Measurements from ENCODE around the gene CDC20.

Gene CDC20

GRCh38 chr1:43358746-43359693, at the start of gene CDC20:
CDC20 (plus strand) TSS chr1:43358981; CDS start chr1:43359216, 235 bp downstream.
- Histone ChIP-seq H3K27me3 (ENCODE audit: low read depth, low read length) (no peaks in the 10 kb centered on the region), H3K9ac (ENCODE audit: low read length) (peak within 1 kb of the TSS; percentile 96), H2AFZ (ENCODE audit: low read depth, low read length) (peak within 1 kb of the TSS; percentile 84), H3K36me3 (replicated peaks; ENCODE audit: low read depth, low read length) (peaks cover 24% of the 10 kb centered on the region), H3K27ac (ENCODE audit: low read length) (peak within 1 kb of the TSS; percentile 68), H4K20me1 (ENCODE audit: insufficient read depth, low read length) (no peaks in the 10 kb centered on the region), H3K4me3 (ENCODE audit: low read length) (peak within 1 kb of the TSS; percentile 89), H3K79me2 (ENCODE audit: low read length) (peaks cover 33% of the 10 kb centered on the region), H3K4me1 (ENCODE audit: low read length) (peaks cover 16% of the 10 kb centered on the region), H3K9me3 (ENCODE audit: insufficient read depth, low read length) (no peaks in the 10 kb centered on the region), H3K4me2 (ENCODE audit: low read length) (peak within 1 kb of the TSS; percentile 97)
- TF ChIP-seq CTCF (IDR thresholded peaks at IDR 0.05; ENCODE audit: low read depth, low read length): no peak
- no peak for TF ChIP-seq EZH2phosphoT487 (IDR thresholded peaks at IDR 0.05; ENCODE audit: low read depth)

- no peak overlapping the region for H3K4me2 ChIP-seq (ENCODE audit: low read length)
- H3K9me3 ChIP-seq (ENCODE audit: insufficient read depth, low read length): no peaks in the 10 kb centered on the region
- no peak overlapping the region for H3K9ac ChIP-seq (ENCODE audit: low read length)
- H3K36me3 ChIP-seq (replicated peaks; ENCODE audit: low read depth, low read length): no peaks in the 10 kb centered on the region
- H4K20me1 ChIP-seq (ENCODE audit: insufficient read depth, low read length): no peaks in the 10 kb centered on the region
- TF ChIP-seq EZH2phosphoT487 (IDR thresholded peaks at IDR 0.05; ENCODE audit: low read depth): no peak
- TF ChIP-seq CTCF (IDR thresholded peaks at IDR 0.05; ENCODE audit: low read depth, low read length): no peak
- H3K27ac ChIP-seq (ENCODE audit: low read length): no peak overlapping the region
- H2AFZ ChIP-seq (ENCODE audit: low read depth, low read length): no peak overlapping the region
- H3K79me2 ChIP-seq (ENCODE audit: low read length): no peaks in the 10 kb centered on the region
- H3K4me1 ChIP-seq (ENCODE audit: low read length): no peaks in the 10 kb centered on the region
- no peak overlapping the region for H3K4me3 ChIP-seq (ENCODE audit: low read length)
- peaks cover 6% of the 10 kb centered on the region; the same call in 1 of the 2 replicates for H3K27me3 ChIP-seq (ENCODE audit: low read depth, low read length)
Measured at GRCh38 chr1:43309405-43310025, 49.3 kb upstream of the CDC20 start.

- Histone ChIP-seq H3K9me3 (ENCODE audit: insufficient read depth, low read length) (no peaks in the 10 kb centered on the region), H2AFZ (ENCODE audit: low read depth, low read length) (no peak overlapping the region), H3K27ac (ENCODE audit: low read length) (no peak overlapping the region), H3K79me2 (ENCODE audit: low read length) (no peaks in the 10 kb centered on the region), H3K4me2 (ENCODE audit: low read length) (no peak overlapping the region), H3K36me3 (replicated peaks; ENCODE audit: low read depth, low read length) (no peaks in the 10 kb centered on the region), H3K4me3 (ENCODE audit: low read length) (no peak overlapping the region), H3K9ac (ENCODE audit: low read length) (no peak overlapping the region), H4K20me1 (ENCODE audit: insufficient read depth, low read length) (no peaks in the 10 kb centered on the region), H3K4me1 (ENCODE audit: low read length) (no peaks in the 10 kb centered on the region), H3K27me3 (ENCODE audit: low read depth, low read length) (no peaks in the 10 kb centered on the region)
- TF ChIP-seq EZH2phosphoT487 (IDR thresholded peaks at IDR 0.05; ENCODE audit: low read depth) (no peak), CTCF (IDR thresholded peaks at IDR 0.05; ENCODE audit: low read depth, low read length) (no peak)
Measured at GRCh38 chr1:43311521-43311920, 47.3 kb upstream of the CDC20 start.

- H3K36me3 ChIP-seq (replicated peaks; ENCODE audit: low read depth, low read length): no peaks in the 10 kb centered on the region
- no peaks in the 10 kb centered on the region for H3K4me1 ChIP-seq (ENCODE audit: low read length)
- no peak overlapping the region for H3K4me2 ChIP-seq (ENCODE audit: low read length)
- H4K20me1 ChIP-seq (ENCODE audit: insufficient read depth, low read length): no peaks in the 10 kb centered on the region
- H3K9ac ChIP-seq (ENCODE audit: low read length): no peak overlapping the region
- H2AFZ ChIP-seq (ENCODE audit: low read depth, low read length): no peak overlapping the region
- no peaks in the 10 kb centered on the region for H3K27me3 ChIP-seq (ENCODE audit: low read depth, low read length)
- H3K27ac ChIP-seq (ENCODE audit: low read length): no peak overlapping the region
- no peaks in the 10 kb centered on the region for H3K79me2 ChIP-seq (ENCODE audit: low read length)
- H3K9me3 ChIP-seq (ENCODE audit: insufficient read depth, low read length): no peaks in the 10 kb centered on the region
- H3K4me3 ChIP-seq (ENCODE audit: low read length): no peak overlapping the region
- TF ChIP-seq CTCF (IDR thresholded peaks at IDR 0.05; ENCODE audit: low read depth, low read length): no peak
- TF ChIP-seq EZH2phosphoT487 (IDR thresholded peaks at IDR 0.05; ENCODE audit: low read depth): no peak
Measured at GRCh38 chr1:43312212-43312623, 46.6 kb upstream of the CDC20 start.

Measured in OCI-LY3 (cell line).